RWPE1 (cell line): Measurements from ENCODE around the gene OSBPL10.
A peak's percentile ranks its signal among the peaks of the same experiment; 100 is the strongest.

Source experiments
- CTCF ChIA-PET: fragments of 350-600 bp; sonication (Branson Sonifier 250); formaldehyde crosslinking; extraction: SDS; loops from one replicate; lab custom pipeline; 2021; lab: Yijun Ruan, JAX
- POLR2A ChIA-PET: fragments of 400-600 bp; formaldehyde crosslinking; extraction: SDS; loops from one replicate; lab custom pipeline; 2020; ENCODE audit warnings: antibody characterized with exemption; ENCODE audit not compliant: low non-redundant PET; lab: Yijun Ruan, JAX
- DNase-seq: peaks from one replicate; pipeline ENCODE4 v3.0.0; 2012; ENCODE audit warnings: low spot score
- H3K27ac ChIP-seq: fragments of 450-650 bp; 2 replicates; pipeline ENCODE4 v1.5.1; 2017
- CTCF ChIP-seq: fragments of 450-650 bp; conservative IDR thresholded peaks from 2 replicates; pipeline ENCODE4 v1.5.1; 2017; ENCODE audit warnings: low read depth, mild to moderate bottlenecking

OSBPL10 gene

GRCh38 chr3:31934866-31935265 is 46.2 kb downstream of the OSBPL10 start:
- ChIA-PET POLR2A (no interaction called here), CTCF (no interaction called here)
- no peak for TF ChIP-seq CTCF
- no peak for DNase-seq
- H3K27ac ChIP-seq = no peak overlapping the region

DNA sequence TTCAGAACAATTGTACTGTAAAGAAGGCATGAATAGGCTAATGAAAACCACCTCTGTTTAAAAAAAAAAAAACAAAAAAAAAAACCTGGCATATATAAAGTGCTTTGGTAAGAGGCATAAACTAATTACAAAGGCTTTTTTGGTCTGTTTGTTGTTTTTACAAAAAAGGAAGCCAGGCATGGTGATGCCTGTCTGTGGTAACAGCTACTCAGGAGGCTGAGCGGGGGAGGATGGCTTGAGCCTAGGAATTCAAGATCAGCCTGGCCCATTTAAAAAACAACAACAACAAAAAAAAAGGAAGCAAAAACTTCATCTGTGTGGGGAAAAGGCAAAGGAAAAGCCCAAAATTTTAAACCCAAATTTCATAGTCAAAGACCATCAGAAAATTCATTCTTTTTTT is 47.0 kb downstream of the OSBPL10 start:
- TF ChIP-seq CTCF = no peak
- CTCF ChIA-PET = no interaction called here

GRCh38 chr3:31932990-31933389 is 48.1 kb downstream of the OSBPL10 start:
- TF ChIP-seq CTCF = no peak
- no peak overlapping the region for H3K27ac ChIP-seq
- POLR2A ChIA-PET = no interaction called here
- no peak for DNase-seq
- CTCF ChIA-PET = no interaction called here

More for the DNA sequence above, 47.0 kb downstream of the OSBPL10 start:
- no peak for DNase-seq
- no peak overlapping the region for H3K27ac ChIP-seq
- POLR2A ChIA-PET = interaction anchor here (0.6 kb wide), 1 partner anchor 164 kb away, joined by 3 read pairs; no protein-coding TSS in a partner anchor

- DNase-seq = no peak
- CTCF ChIA-PET = no interaction called here
- POLR2A ChIA-PET = no interaction called here
- no peak overlapping the region for H3K27ac ChIP-seq
- TF ChIP-seq CTCF = no peak
Measured at GRCh38 chr3:31929826-31930502, 51.1 kb downstream of the OSBPL10 start.

- ChIA-PET CTCF (no interaction called here), POLR2A (no interaction called here)
- no peak overlapping the region for H3K27ac ChIP-seq
- no peak for DNase-seq
- no peak for TF ChIP-seq CTCF
Measured at GRCh38 chr3:31927811-31928210, 53.3 kb downstream of the OSBPL10 start.

GRCh38 chr3:31926543-31926942 is 54.5 kb downstream of the OSBPL10 start:
- H3K27ac ChIP-seq = peak overlapping the region; percentile 46
- DNase-seq = no peak
- ChIA-PET POLR2A (no interaction called here), CTCF (interaction anchor here (0.7 kb wide), 1 partner anchor 1478 kb away, joined by 3 read pairs; no protein-coding TSS in a partner anchor)
- TF ChIP-seq CTCF = no peak
